MG63 (cell line): ENCODE data around the gene TACC3. TPM values are rescaled to one million over a fixed set of nuclear protein-coding genes. Genes with fewer than 3 reads are reported as not detected.
A peak's percentile ranks its signal among the peaks of the same experiment; 100 is the strongest.

Source experiments
- DNase-seq: peaks from one replicate; pipeline ENCODE4 v3.0.0-alpha.2; 2020
- H3K27me3 ChIP-seq: fragments of 250-450 bp; sonication (Bioruptor Pico); 2 replicates; pipeline ENCODE4 v1.5.1; 2020; ENCODE audit warnings: mild to moderate bottlenecking, moderate library complexity
- H3K36me3 ChIP-seq: fragments of 250-450 bp; sonication (Bioruptor Pico); 2 replicates; pipeline ENCODE4 v1.5.1; 2020; ENCODE audit warnings: mild to moderate bottlenecking, moderate library complexity
- H3K4me3 ChIP-seq: fragments of 250-450 bp; sonication (Bioruptor Pico); 2 replicates; pipeline ENCODE4 v1.5.1; 2020; ENCODE audit warnings: mild to moderate bottlenecking, moderate library complexity
- H3K9me3 ChIP-seq: fragments of 250-450 bp; sonication (Bioruptor Pico); 2 replicates; pipeline ENCODE4 v1.5.1; 2020; ENCODE audit warnings: mild to moderate bottlenecking, moderate library complexity
- total RNA-seq: library from RNA; depleted of rRNA; stranded (reverse); fragments of >200 nt; shearing (Covaris generic); gene quantifications from 2 replicates; pipeline ENCODE4 v1.2.3, GENCODE V29; 2014; ENCODE audit warnings: low replicate concordance

TACC3 gene
- total RNA-seq, 1 experiment from 2014 or later: 67.1 TPM

DNA sequence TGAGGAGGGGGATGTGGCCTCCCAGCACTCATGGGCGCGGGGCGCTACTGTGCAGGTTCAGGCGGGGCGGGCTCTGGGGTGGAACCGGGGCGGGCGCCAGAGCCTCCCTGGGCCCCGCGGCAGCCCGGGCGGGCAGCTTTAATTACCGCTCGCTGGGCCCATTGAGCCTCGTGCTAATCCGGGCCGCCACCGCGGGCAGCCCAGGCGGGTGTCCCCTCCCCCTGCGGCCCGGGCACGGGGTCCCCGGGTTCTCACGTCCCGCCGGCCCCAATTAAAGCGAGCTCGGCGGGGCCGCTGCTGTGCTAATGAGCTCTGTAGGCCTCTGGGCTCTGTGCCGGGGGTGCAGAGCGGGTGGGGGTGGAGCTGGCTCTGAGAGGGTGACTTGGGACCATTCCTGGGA is 48.9 kb downstream of the TACC3 start:
- H3K27me3 ChIP-seq: no peaks in the 10 kb centered on the region
- no peaks in the 10 kb centered on the region for H3K36me3 ChIP-seq
- no peak for DNase-seq
- H3K4me3 ChIP-seq: no peak overlapping the region
- no peaks in the 10 kb centered on the region for H3K9me3 ChIP-seq

DNA sequence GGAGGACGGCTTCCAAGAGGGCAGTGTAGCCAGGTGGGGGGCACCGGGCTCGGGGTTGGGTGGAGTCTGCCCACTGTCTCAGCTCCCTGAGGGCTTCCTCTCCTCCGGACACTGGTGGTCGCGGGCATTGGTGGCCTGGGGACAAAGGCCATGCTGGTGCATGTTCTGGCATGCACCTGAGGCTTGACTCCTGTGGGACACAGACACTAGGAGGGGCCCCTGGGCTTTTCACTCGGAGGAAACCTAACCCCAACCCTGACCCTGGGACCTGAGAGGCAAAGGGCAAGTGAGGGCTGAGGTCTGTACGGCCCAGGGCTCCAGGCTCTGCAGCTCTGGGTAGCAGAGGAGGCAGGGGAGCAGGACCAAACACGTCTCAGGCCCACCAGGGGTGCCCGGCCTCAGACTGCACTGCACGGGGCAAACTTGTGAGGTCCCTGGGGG is 49.5 kb downstream of the TACC3 start:
- DNase-seq: no peak
- Histone ChIP-seq H3K4me3 (no peak overlapping the region), H3K27me3 (no peaks in the 10 kb centered on the region), H3K9me3 (no peaks in the 10 kb centered on the region), H3K36me3 (no peaks in the 10 kb centered on the region)

DNA sequence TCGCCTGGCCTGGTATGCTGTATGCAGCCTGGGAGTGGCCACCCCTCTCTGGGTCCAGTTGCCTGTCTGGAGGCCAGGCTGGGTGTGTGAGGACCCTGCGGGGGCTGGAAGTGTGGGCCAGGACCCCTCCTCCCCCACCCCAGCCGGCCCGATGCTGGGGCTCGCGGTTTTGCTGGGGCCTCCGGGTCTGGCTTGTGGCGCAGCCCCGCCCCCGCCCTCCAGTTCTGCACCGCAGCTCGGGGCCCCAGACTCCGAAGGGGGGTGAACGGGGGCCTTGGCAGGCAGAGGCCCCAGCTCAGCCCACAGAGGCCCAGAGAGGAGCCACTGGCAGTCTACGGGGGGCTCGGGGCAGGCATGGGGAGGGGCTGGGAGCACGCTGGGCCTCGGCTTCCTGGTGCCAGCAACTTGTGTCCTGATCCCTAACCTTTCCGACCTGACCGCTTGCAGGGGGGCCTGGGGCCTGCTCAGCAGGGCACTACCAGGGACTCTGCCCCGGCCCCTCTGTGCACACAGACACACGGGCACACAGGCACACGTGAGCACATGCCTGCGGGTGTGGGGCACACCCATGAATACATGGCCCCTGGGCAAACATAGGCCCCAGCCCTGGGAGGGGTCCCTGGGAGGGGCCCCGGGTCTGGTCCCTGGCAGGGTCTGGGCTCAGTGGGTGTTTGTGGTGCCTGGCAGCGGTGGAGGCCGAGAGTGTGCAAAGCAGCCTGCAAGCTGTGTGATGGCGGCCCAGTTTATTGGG is 50.4 kb downstream of the TACC3 start:
- DNase-seq: no peak
- Histone ChIP-seq H3K36me3 (no peaks in the 10 kb centered on the region), H3K9me3 (no peaks in the 10 kb centered on the region), H3K4me3 (no peak overlapping the region), H3K27me3 (no peaks in the 10 kb centered on the region)

DNA sequence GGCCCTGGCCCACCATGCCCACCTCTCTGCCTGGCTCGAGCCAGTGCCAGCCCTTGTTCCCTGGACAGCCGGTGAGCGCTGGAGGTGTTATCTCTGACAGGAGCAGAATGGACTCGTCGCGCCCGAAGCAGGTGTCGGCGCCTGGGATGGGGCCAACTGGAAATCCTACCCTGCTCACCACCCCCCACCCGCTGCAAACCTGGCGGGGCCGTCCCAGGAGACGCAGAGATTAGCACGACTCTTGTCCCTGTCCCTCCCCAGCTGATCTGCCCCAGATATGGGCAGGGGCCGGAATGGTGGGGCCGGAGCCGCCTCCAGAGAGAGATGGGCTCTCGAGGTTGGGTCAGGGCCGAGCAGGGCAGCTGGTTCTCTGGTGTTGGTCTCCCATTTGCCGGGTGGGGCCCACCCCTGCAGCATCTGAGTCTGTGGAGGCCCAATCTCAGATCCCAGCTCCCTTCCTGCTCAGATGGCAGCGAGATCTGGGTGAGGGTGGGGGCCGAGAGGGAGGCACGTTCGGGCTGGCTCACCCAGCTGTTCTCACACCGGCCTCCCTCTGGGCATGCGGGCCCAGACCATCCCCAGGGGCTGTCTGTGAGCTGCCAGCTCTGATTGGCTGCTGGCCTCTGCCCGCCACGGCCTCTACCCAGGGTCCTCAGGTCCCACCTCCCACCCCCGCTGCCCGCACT is 51.7 kb downstream of the TACC3 start:
- no peak for DNase-seq
- no peak overlapping the region for H3K4me3 ChIP-seq
- no peaks in the 10 kb centered on the region for H3K9me3 ChIP-seq
- H3K27me3 ChIP-seq: no peaks in the 10 kb centered on the region
- no peaks in the 10 kb centered on the region for H3K36me3 ChIP-seq

DNA sequence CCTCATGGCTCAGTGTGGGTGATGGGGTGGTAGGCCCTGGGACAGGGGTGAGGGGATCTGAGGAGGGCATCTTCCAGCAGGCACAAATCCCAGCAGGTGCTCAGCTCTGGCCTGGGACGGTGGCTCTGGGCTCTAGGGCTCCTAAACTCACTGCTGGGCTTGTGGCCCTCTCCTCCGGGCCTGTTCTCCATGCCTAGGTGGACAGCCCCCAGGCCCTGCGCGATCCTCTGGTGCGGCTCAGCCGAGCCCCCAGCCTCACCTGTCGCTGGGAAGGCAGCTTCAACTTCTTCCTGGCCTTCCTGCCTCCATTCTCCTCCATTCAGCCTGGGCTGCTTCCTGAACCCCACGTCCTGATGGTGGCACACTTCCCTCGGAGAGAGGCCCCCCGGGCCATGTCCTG is 52.4 kb downstream of the TACC3 start:
- no peak overlapping the region for H3K4me3 ChIP-seq
- H3K9me3 ChIP-seq: no peaks in the 10 kb centered on the region
- H3K36me3 ChIP-seq: no peaks in the 10 kb centered on the region
- DNase-seq: no peak
- H3K27me3 ChIP-seq: no peaks in the 10 kb centered on the region

DNA sequence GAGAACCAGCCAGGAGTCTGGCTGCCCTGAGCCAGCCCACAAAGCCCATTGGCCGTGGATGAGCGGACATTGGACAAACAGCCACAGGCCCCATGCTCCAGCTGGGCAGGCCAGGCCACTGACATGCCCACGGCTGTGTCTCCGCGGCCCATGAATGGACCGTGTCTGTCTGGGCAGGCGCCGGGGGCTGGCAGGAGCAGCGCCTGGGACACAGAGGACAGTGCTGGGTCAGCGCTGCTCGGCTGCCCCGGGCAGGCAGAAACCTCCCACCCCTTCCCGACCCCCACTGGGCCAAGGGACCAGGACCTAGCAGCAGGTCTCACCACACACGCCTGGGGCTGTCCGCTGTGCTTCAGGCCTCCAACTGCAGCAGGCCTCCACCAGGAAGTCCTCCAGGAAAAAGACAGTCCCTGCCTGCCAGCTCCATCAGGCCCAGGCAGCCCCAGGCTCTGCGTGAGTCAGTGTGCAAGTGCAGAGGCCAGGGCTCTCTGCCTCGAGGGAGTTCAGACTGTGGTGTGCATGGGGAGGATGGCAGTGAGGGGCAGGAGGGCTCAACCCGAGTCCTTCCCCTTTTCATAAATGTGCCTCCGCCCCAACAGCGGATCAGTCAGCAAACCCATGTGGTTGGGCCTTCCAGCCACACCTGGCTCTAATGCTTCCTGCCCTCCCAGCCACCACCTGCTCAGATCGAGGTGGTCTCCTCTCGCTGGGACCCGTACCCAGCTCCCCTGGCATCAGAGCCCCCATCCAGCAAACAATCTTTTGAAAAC is 54.6 kb downstream of the TACC3 start:
- Histone ChIP-seq H3K9me3 (no peaks in the 10 kb centered on the region), H3K27me3 (no peaks in the 10 kb centered on the region), H3K4me3 (no peak overlapping the region), H3K36me3 (no peaks in the 10 kb centered on the region)
- DNase-seq: peak; percentile 16

DNA sequence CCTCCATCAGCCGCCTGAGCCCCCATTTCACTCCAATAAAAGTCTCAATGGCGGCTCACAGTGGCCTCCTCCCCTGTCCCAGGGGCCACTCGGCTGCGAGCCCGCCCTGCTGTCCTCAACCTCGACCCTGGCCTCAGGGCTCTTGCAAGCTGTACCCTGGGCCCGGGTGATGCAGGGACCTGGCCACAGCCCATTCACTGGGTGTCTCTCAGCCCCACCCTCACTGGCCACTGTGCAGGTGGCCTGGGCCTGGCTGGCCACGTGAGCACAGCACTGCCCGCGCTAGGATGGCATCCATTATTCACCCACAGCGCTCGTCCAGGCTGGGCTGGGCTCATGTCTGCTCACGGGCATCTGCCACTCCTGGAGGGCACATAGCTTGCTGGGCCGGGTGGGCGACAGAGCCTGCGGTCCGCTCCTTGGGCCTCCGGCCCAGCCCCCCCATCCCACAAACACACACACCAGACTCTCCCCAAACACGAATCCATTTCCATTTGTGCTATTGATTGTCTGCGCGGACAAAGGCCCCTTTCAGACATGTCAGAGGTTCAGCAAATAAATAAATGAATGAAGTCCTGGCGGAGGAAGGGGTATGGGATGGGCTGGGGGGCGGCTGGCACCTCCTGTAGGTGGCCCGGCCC is 55.3 kb downstream of the TACC3 start:
- DNase-seq: no peak
- Histone ChIP-seq H3K36me3 (no peaks in the 10 kb centered on the region), H3K4me3 (no peak overlapping the region), H3K27me3 (no peaks in the 10 kb centered on the region), H3K9me3 (no peaks in the 10 kb centered on the region)

DNA sequence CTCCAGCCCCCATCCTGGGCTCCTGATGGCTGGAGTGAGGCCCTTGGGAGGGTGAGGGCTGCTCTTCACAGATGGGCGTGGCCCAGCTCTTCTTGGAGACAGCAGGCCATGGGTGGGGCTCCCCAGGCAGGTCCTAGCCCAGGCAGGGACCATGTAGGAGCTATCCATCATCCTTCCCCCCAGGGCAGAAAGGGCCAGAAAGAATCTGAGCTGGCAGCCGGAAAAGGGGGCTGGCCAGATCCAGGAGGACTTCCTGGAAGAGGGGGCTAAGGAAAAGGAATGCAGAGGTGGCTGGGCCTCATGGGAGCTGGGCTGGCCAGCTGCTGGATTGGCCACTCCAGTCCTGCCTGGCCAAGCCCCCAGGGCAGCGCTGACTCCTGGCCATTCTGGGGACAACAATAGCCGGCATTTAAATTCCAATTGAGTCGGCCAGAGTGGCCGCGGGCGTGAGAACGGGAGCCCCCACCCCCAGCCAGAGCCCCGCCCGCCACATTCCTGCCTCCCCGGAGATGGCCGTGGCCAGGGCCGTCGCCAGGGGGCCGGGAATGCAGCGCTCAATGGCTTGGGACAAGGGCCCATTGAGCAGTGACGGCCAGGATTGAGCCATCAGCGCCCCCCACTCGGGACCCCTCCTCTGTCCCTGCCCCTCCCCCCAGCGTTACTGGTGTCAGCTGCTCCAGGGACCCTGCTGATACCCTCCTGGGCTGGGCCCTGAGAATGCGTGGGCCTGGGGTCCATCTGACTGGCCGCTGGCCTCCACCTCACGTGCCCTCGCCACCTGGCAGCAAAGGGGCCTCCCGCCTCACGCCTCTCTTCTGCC is 56.7 kb downstream of the TACC3 start:
- H3K4me3 ChIP-seq: no peak overlapping the region
- no peaks in the 10 kb centered on the region for H3K9me3 ChIP-seq
- no peaks in the 10 kb centered on the region for H3K36me3 ChIP-seq
- DNase-seq: no peak
- H3K27me3 ChIP-seq: no peaks in the 10 kb centered on the region

DNA sequence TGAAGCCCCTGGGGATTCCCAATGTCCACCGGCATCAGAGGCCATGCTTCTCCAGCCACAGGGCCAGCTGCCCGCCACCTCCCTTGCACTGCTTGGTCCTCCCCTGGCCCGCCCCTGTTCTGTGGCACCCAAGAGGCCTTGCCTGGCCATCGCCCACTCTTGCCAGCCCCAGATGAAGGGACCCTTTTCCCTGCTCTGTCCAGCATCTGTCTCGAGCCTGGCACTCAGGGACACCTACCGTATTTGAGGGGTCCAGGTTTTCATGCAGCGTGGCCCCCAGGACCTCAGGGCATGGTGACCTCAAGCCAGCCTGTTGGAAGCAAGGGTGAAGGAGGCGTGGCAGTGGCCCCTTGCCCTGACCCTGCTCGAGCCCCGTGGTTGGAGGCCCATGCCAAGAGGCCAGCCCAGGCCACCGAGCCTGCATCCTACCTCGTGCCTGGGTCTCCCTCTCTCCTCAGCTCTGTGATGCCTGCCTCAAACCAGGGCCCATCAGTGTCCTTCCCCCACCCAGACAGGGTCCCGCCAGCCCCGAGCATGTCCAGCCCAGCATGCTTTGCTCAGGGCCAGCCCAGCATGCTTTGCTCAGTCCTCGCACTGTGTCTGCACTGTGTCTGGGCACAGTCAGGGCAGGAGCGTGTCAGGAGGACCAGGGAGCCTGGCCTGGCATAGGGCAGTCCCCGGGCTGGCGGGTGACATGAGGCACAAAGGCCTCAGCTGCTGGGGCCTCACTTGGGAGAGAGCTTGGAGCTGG is 57.5 kb downstream of the TACC3 start:
- no peaks in the 10 kb centered on the region for H3K9me3 ChIP-seq
- no peaks in the 10 kb centered on the region for H3K27me3 ChIP-seq
- no peak for DNase-seq

DNA sequence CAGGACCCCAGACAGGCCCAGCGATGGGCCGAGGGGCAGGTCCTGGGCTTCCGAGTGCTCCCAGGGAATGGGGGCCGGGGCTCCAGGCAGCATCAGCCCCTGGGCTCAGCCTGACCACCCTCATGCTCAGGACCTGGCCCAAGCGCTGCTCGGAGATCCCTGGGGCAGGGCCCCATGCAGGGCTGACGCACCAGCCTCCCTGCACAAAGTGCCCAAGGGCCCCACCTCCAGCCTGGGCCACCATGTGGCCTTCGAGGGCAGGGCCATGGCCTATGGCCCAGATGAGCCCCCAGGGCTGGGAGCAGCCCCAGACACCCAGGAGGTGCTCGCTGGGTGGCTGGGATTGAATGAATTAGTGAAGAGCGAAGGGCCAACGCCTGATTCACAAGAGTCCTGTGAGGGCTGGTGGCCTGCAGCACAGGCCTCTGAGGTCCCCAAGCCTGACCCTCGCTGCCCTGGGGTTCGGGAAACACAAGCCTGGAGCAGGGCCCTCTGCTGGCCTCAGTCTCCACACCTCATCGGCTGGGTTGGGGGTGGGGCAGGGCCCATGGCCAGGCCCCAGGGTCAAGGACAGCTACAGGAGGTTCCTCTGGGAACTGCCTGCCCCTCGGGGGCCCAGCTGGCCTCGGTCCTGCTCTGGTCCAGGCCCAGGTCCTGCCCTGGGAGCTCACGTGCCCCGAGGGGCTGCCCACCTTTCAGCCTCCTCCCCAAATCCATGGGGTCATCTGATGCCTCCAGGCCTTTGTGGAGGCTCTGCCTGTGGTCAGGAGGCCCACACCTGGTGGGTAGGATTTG is 58.5 kb downstream of the TACC3 start:
- no peak overlapping the region for H3K4me3 ChIP-seq
- no peaks in the 10 kb centered on the region for H3K9me3 ChIP-seq
- no peaks in the 10 kb centered on the region for H3K27me3 ChIP-seq
- no peak for DNase-seq
- no peaks in the 10 kb centered on the region for H3K36me3 ChIP-seq

More for the DNA sequence above, 57.5 kb downstream of the TACC3 start:
- no peaks in the 10 kb centered on the region for H3K36me3 ChIP-seq
- H3K4me3 ChIP-seq: no peak overlapping the region

DNA sequence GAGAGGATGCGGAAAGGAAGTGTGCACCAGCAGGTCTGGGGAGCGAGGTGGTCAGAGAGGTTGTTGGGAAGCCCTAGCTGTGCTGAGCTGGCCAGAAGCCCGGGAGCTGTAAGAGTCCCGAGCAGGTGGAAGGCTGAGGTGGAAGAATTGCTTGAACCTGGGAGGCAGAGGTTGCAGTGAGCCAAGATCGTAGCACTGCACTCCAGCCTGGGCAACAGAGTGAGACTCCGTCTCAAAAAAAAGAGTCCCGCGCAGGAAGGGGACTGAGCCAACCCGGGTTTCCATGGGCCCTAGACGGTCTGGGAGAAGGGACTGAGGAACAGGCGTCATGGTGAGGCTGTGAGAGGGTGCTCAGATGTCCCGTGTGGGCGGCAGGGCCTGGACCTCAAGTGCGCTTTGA is 59.1 kb downstream of the TACC3 start:
- no peaks in the 10 kb centered on the region for H3K27me3 ChIP-seq
- no peaks in the 10 kb centered on the region for H3K36me3 ChIP-seq
- H3K4me3 ChIP-seq: no peak overlapping the region
- H3K9me3 ChIP-seq: no peaks in the 10 kb centered on the region
- DNase-seq: no peak

DNA sequence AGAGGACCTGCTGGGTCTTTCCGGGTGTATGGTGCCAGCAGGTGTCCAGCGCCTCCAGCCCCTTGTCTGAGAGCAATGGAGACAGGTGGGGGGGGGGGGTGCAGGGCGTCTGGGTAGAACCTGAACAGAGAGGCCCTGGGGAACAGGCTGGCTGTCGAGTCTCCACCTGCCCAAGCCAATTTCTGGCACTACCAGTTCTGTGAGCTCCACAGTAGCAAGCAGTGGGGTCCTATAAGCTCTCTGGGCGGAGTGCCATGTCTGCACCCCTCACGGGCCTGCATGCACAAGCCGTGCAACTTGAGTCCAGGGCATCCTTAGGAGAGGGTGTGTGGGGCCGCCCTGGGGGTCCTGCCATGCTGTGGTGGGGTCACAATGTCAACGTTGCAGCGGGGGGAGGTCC is 61.7 kb downstream of the TACC3 start:
- no peaks in the 10 kb centered on the region for H3K36me3 ChIP-seq
- no peak for DNase-seq
- H3K4me3 ChIP-seq: no peak overlapping the region
- H3K9me3 ChIP-seq: no peaks in the 10 kb centered on the region
- no peaks in the 10 kb centered on the region for H3K27me3 ChIP-seq

DNA sequence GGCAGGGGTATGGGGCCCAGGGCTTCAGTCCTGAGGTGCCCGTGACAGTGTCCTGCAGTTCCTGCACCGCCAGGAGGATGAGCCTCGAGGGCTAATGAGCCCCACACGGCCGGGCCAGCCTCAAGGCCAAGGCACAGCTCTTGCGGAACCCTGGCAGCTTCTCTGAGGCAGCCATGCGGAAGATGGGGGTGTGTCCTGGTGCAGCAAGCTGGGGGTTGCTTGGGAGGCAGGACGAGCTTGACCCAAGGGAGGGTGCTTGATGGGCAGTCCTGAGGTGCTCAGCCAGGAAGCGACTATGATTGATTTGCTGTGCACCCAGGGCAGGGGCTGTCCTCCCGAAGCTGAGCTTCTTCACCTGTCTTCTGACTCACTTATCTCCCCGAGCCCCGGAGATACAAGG is 62.6 kb downstream of the TACC3 start:
- no peak overlapping the region for H3K4me3 ChIP-seq
- H3K9me3 ChIP-seq: no peaks in the 10 kb centered on the region
- no peaks in the 10 kb centered on the region for H3K27me3 ChIP-seq
- no peaks in the 10 kb centered on the region for H3K36me3 ChIP-seq
- DNase-seq: no peak

DNA sequence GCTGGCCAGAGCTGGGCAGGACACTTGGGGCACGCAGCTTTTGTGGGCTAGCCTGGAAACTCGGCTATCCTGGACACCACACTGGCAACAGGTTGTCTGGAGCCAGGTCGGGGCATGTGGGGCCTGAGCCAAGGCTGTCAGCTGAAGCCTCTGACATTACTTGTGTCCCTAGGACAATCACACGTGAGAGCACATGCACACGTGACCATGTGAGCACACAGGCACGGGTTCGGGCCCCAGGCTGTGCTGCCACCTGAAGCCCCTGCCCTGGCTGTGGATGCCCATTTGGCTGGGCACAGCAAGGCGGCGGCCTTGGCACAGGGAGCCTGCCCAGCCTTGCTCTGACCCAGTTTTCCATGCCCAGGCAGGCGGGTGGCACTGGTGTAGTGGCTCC is 63.1 kb downstream of the TACC3 start:
- Histone ChIP-seq H3K27me3 (no peaks in the 10 kb centered on the region), H3K9me3 (no peaks in the 10 kb centered on the region)

More for the DNA sequence above, 63.1 kb downstream of the TACC3 start:
- Histone ChIP-seq H3K4me3 (no peak overlapping the region), H3K36me3 (no peaks in the 10 kb centered on the region)
- no peak for DNase-seq
